HS-27A (cell line): Measurements from ENCODE around the gene AGTRAP.

ENCODE experiments used
- DNase-seq: peaks from one replicate; pipeline ENCODE4 v3.0.0-alpha.2; 2012; ENCODE audit warnings: low read depth, missing footprints

The AGTRAP gene

DNA sequence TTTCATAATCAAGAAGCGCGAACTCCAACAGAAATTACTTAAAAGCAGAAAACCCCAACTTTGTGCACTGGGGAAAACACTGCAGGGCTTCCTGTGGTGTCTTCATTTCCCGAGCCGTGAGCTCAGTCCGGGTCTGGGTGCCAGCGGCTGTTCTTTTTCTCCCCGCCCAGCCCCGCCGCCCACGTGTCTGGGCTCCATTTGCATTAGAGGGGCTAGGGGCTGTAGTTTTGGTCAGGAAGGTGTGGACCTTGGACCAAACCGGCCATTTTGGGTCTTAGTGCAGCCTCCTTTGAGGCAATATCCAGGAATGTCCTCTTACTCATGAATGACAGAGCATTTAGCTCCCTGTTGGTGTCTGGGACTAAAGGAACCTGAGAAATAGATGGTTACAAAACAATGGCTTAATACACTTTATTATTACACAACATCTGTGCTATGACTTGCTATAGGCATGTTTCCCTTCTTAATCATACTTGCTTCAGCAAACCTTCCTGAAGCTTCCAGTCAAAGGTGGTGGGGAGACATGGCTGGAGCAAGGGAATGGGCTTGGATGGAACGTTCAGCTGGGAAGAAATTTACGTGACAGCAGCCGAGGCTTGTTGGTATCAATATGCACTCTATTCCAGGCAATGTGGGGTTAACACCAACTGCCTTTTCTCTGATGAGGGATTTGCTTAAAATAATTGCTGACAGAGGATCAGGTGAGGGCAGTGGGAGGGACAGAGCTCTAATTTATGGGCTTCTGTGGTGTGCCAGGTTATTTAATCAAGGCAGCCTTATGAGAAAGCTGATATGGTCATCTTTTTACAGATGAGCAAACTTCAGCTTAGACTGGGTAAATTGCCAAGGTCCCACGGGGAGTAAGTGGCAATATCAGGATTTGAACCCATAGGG lies 1.1 kb downstream of the AGTRAP start:
- peak; percentile 22 for DNase-seq

DNA sequence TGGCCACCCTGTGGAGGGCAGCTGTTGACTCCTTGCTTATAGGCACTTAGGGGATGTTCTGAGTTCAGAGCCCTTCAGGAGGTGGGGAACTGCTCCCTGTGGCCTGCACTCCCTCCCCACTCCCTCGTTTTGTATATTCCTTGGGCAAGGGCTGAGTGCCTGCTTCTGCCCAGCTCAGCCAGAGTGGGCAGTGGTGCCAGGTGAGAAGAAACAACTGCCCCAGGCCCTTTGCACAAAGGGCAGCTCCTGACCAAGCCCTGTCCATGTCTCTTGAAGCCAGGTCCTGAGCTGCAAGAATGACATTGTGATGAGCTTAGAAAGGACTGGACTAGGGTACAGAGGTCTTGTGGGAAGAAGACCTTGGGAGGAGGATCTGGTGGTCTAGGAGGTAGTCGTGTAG lies 2.2 kb downstream of the AGTRAP start:
- DNase-seq, result no peak

DNA sequence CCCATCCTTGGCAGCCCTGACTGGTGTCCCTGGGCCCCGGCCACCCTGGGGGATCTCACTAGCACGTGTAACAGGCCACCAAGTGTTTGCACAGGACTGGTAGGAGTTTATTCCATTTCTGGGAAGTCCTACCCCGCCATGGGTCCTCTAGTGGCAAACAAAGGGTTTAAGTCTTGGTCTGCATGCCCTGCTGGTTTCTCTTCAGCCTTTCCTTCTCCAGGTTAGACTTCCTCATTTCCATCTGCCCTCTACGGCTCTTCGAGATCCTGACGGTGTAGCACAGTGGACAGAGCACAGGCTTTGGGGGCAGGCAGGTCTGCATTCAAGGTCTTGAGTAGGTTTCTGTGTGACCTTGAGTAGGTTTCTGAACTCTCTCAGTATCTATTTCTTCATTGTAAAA lies 2.8 kb downstream of the AGTRAP start:
- DNase-seq, result no peak

- no peak for DNase-seq
Measured at GRCh38 chr1:11740258-11741192, 4.6 kb downstream of the AGTRAP start.

DNA sequence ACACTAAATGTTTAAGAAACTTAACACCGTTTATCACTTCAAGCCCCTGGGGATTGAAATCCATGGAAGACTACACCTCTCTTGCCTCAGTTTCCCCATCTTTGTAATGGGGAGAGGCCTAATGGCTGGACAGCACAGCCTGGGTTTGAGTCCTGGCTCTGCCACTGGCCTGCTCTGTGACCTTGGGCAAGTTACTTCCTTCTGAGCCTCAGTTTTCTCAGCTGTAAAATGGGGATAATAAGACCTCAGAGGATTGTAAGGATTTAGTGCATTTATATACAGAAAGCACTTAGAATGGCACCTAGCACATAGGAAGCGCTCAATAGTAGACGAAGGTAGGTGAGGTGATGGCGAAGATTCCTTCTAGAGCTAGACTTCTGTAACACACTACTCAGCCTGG lies 5.5 kb downstream of the AGTRAP start:
- no peak for DNase-seq

- DNase-seq, result no peak
Measured at GRCh38 chr1:11741919-11742558, 6.1 kb downstream of the AGTRAP start.

- DNase-seq, result no peak
Measured at GRCh38 chr1:11744287-11744686, 8.4 kb downstream of the AGTRAP start.

- no peak for DNase-seq
Measured at GRCh38 chr1:11746092-11746491, 10.2 kb downstream of the AGTRAP start.

GRCh38 chr1:11746795-11747487 lies 11.0 kb downstream of the AGTRAP start:
- no peak for DNase-seq

DNA sequence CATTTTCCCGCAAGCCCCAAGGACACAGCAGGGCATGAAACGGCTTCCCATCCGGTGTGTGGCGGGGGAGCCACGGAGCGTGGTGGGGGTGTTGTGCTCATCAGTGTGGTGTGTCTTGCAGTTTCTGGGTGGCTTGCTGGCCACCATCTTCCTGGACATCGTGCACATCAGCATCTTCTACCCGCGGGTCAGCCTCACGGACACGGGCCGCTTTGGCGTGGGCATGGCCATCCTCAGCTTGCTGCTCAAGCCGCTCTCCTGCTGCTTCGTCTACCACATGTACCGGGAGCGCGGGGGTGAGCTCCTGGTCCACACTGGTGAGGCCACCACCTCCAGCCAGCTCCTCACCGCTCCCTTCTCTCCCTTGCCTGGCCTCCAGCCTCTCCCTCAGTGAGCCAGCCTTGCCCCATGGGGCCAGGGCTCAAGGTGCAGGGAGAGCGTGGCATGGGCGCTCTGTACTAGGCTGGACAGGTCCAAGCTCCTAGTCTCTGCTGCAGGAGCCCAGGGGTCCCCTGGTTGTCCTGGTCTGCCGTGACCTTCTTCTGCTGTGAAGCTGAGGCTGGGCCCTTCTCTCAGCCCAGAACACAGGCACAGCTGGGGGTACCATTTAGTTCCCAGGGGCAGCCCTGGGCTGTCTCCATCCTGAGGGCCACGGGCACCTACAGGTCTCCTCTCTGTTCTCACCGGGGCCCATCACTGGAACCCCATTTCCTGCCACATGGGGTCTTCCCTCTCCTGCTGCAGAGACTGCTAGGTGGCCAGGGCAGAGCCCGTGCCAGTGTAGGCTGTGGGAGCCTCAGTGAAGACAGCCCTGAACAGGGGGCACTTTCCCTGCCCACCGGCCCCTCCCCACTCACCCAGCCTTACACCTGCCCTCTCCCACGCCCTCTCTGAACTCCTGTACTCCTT lies 12.6 kb downstream of the AGTRAP start:
- DNase-seq, result no peak

GRCh38 chr1:11749203-11749689 lies 13.3 kb downstream of the AGTRAP start:
- DNase-seq, result no peak

GRCh38 chr1:11749996-11750395 lies 14.1 kb downstream of the AGTRAP start:
- no peak for DNase-seq

- DNase-seq, result no peak
Measured at GRCh38 chr1:11751087-11751486, 15.2 kb downstream of the AGTRAP start.

- no peak for DNase-seq
Measured at GRCh38 chr1:11752359-11753088, 16.6 kb downstream of the AGTRAP start.

DNA sequence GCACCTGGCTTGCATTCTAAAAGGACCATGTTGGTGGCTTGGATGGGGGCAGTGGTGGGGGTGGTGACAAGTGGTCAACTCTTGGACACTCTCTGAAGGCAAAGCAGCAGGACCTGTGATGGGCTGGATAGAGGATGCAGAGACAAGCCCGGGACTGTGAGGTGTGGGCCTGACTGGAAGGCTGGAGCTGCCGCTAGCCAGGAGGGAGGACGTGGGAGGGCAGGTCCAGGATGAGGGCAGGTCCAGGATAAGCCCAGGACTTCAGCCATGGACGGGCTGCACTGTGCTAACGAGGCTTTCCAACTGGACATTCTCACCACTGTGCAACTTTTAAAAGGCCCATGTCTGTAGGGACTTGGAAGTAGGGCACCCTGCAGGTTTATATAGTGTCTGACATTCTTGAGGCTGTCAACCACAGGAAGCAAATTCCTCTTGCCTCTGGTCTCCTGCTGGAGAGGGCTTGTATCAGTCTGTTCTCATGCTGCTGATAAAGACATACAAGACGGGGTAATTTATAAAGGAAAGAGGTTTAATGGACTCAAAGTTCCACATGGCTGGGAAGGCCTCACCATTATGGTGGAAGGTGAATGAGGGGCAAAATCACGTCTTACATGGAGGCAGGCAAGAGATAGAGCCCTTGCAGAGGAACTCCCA lies 17.7 kb downstream of the AGTRAP start:
- DNase-seq, result no peak

GRCh38 chr1:11757047-11757446 lies 21.1 kb downstream of the AGTRAP start:
- no peak for DNase-seq

DNA sequence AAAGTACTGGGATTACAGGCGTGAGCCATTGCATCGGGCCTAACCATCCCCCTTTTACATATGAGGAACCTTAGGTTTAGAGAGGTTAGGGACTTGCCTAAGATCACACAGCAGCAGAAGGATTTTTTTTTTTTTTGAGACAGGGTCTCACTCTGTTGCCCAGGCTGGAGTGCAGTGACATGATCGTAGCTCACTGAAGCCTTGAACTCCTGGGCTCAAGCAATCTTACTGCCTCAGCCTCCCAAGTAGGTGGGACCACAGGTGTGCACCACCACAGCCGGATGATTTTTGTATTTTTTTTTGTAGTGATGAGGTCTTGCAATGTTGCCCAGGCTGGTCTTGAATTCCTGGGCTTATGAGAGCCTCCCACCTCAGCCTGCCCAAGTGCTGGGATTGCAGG lies 23.9 kb downstream of the AGTRAP start:
- DNase-seq, result no peak

DNA sequence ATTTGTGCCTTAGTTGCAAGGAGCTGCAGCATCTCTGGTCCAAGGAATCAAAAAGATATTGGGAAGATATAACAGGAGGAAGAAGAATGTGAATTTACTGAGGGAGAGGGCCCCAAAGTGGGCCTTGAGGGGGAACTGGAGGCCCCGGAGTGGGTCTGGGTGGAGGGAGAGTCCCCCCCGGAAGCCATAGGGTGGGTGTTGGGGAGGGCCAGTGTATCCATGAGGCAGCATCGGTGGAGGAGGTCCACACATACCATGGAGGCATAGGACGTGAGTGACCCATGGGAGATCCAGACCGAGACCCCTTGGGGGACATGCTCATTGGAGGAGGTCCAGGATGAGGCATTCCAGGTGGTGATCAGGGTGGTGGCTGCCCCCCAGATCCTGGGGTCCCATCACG lies 25.3 kb downstream of the AGTRAP start:
- DNase-seq, result no peak

GRCh38 chr1:11761988-11762406 lies 26.1 kb downstream of the AGTRAP start, which contains the start of gene C1orf167:
C1orf167 (plus strand) TSS chr1:11762193; CDS start chr1:11764401, 2,208 bp downstream.
- DNase-seq, result no peak
